GM18519 (cell line): ENCODE measurements around the gene CSF3R.

Experiments used
- ATAC-seq: cut with Tn5 transposase; IDR thresholded peaks from one replicate; pipeline ENCODE4 v1.9.1; 2021; ENCODE audit warnings: mild to moderate bottlenecking, moderate library complexity; ENCODE audit not compliant: unreplicated experiment, low FRiP score

Gene CSF3R

DNA sequence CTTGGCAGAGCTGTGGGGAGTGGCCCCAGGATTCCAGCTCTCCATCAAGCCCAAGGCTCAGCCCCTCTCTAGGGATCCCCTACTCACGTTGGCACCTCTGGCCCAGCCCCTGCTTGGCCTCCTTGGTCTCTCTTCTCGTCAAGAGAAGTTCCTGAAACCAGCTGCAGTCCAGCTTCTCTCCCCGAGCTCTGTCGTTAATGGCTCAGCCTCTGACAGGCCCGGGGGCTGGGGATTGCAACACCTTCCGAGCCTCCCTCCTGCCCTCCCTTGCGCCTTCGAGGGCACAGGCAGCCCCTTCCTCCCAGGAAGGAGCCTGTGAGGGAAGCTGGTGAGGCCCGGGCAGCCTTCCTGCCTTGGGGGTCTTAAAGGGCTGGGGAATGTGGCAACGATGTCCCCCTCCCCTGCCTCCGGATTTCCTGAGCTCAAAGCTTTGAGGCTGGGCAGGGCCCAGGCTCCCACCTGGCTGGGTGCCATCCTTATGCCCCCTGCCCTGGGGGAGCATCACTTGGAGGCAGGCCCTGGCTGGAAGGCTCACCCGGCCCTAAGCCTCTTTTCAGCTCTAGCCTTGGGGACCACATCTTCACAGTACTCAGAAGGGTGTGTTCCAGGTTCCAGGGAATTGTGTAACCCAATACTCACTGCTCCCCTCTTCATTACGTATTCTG is at the start of gene CSF3R:
Gene CSF3R, minus strand, starts transcription at position 190 of the 665 bp plus-strand sequence. CDS start 3,417 bp downstream, outside the sequence.
- ATAC-seq, result no peak

DNA sequence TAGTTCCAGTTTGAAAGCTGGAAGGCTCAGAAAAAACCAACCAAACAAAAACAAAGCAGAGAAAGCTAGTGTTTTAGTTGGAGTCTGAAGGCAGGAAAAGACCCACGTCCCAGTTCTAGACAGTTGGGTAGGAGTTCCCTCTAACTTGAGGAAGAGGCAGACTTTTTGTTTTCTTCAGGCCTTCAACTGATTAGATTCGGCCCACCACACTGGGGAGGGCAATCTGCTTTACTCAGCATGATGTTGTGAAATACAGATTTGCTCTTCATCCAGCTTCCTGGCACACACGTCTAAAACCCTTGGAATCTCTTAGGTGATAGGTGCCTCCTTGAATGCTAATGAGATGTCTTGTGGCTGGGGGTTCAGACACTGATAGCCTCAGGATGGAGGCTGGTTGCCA is 49.1 kb upstream of the CSF3R start:
- no peak for ATAC-seq

DNA sequence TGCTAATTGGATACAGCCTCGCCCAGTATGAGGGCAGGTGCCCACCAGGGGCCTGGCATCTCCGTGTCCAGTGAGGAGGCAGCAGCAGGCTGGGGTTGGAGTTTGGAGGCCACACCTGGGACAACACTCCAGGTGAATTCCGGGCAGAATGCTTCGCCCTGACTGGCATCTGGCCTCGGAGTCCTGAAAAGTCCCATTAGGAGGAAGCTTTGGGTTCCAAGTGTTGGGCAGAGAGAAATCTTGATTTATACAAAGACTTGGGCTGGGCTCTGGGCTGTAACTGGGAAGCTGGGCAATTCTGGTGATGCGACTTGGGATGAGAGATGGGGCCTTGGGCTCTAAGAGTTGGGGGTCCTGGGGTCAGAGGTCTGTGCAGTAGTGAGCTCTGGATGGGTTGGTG is 48.1 kb upstream of the CSF3R start:
- ATAC-seq, result no peak

DNA sequence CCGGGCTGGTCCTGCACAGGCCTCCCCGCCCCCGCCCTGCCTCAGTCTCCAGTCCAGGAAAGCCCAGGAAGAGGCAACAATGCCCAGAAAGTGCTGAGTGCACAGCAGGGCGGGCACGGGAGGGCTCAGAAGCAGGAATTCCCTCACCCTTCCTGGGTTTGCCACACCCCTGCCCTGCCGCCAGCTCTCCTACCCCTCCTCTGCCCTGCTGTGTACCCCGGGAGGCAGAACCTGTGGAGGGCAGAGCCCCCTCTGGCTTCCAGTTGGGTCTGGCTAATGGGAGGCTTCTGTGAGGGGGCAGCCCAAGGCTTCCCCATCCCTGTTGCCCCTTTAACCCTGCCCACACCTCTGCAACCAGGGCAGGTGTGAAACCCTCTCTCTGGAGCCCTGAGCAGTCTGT is 47.5 kb upstream of the CSF3R start:
- ATAC-seq, result no peak

DNA sequence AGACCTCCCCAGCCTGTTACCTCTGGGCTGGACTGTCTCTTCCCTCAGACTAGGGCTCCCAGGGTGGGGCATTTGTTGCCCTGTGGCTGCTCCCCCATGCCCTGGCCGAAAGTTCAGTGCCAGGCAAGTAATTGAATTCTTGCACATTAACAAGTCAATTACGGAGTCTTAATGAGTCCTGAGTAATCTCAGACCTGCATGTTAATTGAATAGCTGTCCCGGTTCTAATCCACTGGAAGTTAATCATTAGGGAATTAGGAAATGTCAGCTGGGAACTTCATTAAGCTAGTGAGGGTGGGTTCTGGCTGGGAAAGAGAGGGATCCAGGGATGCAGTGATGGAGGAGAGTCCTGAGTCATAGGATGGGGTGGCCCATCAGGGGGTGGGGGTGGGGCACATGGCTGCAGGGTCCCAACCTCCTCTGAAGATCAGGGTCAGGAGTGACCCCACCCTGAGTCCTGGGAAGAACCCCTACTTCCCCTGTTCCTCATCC is 47.1 kb upstream of the CSF3R start:
- ATAC-seq, result no peak

DNA sequence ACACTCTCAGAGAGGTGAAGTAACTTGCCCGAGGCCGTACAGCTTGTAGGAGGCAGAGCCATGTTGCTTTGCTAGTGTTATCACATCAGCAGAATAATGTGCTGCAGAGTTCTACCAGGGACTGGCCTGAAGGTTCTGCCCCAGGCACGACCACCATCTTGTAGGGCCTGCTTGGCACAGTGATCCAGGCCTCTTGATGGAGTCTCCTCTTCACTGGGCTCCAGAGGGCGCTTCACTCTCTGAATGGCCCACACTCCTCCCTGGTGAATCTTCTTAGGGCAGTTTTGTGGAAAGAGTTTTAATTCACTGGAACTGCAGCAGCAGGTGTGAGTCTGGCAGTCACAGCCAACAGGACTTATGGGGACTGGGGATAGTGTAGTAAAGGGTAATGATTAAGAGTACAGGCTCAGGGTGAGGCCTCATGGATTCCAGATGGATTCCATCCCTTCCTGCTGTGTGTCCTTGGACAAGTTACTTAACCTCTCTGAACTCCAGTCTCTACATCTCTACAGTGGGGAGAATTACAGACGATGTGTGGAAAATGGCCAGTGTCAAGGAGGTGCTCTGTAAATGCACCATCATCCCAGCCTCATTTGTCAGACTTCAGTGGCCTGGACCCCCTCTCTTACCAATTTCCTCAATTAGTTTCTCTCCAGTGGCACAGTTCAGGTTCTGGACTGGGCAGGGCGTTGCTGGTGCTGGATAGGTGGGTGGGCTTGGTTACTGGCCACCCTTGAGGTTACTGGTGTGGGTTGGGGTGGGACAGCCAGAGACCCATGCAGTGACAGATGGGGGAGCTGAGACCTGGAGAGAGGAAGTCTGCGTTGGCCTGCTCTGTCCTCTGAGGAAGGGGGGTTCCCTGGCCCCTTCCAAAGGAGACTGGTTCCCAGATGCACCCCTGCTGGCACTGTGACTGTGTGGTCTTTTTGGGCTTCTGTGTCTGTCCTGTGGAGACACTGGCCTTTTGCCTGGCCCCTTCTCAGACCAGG is 45.9 kb upstream of the CSF3R start:
- ATAC-seq, result no peak

DNA sequence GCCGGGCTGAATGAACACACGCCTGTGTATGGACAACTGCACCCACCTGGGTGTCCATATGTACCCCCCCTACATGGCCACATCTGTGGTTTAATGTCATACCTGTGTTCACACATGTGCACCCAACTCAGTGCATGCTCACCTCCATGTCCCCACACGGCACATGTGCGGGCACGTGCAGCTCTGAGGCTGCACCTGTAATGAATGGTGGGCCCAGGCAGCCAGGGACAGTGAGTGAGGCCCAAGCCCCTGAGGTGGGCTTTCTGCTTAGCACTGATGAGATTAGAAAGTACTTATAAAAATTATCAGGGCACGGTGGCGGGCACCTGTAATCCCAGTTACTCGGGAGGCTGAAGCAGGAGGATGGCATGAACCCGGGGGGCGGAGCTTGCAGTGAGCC is 42.5 kb upstream of the CSF3R start:
- ATAC-seq, result no peak

DNA sequence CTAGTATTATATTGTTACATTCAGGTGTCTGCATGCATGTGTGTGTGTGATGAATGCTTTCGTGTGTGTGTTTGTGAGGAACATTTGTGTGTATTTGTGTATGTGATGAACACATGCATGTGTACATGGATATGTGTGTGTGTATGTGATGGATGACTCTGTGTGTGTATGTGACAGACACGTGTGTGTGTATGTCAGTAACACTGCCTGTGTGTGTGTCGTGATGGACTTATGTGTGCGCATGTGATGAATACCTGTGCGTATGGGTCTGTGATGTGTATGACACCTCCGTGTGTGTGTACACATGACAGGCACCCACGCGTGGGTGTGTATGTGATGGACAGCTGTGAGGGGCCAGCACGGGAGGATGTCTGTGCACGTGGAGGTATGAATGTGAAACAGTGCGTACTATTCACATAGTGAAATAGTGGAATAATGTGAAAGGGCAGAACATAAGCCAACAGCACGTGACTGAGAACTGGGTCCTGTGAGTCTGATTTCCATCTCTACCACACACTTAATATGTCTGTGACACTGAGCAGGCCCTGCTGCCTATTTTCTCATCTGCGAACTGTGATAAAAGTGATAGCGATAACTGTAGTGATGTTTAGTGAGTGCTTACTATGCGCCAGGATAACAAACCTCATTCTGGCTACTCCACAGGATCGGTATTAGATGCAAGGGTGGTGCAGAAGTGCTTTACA is 41.8 kb upstream of the CSF3R start:
- no peak for ATAC-seq

DNA sequence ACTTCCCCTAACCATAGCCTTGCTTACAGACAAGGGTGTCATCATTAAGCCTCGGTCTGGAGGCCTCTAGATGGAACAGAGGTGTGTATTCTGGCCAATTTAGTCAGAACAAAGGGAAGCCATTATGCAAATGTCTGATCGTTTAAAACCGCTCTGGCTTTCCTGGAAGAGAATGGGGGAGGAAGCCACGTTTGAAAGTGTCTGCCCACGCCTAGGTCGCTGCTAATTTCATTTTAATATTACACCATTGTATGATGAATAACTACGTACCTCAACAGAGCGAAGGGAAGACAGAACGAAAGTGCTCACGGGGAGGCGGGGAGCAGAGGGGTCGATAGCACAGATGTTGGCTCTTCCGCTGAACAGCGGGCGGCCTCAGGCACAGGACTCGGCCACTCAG is 41.1 kb upstream of the CSF3R start:
- ATAC-seq, result no peak

DNA sequence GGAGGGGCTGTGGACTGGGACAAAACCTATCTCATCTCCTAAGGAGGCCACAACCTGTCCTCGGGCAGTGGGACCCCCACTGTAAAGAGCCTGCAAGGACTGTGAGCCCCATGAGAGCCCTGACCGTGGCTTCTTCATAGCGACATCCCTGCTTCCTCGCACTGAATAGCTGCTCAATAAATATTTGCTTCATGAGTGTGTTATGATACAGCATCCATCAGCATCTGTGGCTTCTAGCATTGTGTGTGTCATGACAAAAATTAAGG is 40.5 kb upstream of the CSF3R start:
- no peak for ATAC-seq

DNA sequence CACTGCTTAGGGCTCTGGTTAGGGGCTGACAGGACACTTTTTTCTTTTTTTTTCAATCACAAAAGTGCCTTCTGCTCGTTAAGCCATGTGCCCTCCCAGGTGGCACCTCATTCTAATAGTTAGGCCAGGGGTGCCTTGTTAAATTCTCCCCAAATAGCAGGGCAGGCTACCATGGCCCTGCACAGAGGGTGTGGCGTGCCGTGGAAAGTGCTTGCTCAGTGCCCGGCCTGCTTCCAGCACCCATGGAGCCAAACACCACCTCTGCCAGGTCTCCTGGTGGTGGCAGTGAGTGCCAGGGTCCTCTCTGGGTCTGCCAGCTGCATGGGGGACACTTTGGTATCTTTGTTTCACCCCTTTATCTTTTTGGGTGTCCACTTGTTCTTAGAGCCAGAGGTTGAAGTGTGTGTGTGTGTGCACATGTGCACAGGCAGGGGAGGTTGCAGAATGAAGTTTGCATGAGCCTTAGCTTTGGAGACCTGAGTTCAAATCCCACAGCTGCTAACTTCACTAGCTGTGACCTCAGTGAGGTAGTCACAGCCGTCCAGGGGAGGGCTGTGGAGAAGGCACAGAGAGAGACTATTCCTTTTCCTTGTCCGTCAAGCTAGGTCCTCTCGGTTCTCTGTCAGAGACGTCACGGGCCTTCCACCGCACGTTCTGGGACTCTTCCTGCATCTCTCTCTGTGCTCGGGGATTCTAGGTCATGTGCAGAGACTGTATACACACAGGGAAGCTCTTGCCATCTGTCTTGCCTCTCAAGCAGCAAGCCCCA is 39.9 kb upstream of the CSF3R start:
- ATAC-seq, result no peak

DNA sequence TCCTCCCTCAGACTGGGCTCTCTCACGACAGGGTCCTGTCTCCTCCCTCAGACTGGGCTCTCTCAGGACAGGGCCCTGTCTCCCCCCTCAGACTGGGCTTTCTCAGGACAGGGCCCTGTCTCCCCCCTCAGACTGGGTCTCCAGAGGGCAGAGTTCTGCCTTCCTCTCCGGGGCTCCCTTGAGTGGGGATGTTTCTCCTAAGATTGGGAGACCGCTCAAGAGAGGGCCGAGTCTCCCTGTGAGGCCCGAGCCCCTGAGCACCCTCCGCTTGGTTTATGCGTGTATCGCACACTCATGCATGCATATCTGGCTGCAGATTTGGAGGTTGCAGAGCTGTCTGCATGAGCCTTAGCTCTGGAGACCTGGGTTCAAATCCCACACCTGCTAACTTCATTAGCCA is 39.3 kb upstream of the CSF3R start:
- no peak for ATAC-seq

DNA sequence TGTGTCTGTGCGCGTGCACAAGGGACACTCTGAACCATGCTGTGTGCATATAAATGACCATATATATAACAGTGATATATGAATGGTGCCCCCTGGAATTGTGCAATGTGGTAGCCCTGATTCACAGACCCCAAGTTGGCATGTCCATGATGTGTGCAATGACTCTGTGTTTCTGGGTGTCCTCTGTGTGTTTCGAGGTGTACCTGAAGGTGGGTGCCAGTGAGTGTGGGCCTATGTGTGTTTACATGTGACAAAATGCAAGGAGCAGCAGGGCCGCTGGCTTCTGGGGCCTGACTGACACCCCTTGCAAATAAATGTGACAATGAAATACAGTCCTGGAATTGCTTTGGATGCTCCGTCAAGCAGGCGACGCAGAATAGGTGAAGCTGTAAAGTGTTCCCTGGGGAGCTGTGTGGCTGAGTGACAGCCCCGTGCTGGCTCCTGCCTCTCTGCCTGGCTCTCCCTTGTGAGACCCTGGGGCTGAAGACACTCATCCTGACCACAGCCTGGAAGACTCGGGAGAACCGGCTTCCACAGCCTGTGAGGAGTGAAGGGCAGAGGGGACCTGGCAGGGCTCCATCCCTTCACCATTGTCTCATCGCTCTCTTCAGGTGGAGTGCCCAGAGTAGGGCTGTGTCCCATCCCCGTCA is 38.2 kb upstream of the CSF3R start:
- ATAC-seq, result no peak

DNA sequence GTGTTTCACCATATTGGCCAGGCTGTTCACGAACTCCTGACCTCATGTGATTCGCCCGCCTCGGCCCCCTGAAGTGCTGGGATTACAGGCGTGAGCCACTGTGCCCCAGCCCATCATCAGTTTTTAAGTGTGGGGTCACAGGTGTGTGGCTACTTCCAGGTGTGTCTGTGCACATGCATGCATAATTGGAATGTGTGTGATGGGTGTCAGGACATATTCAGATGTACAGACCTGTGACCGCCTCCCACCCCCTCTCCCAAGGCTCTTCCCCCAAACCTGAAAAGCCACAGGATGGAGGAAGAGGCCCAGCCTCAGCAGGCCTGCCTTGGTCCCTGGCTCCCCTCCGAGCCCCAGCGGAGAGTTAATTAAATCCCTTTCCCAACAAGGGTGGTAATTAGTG is 37.3 kb upstream of the CSF3R start:
- ATAC-seq, result no peak

DNA sequence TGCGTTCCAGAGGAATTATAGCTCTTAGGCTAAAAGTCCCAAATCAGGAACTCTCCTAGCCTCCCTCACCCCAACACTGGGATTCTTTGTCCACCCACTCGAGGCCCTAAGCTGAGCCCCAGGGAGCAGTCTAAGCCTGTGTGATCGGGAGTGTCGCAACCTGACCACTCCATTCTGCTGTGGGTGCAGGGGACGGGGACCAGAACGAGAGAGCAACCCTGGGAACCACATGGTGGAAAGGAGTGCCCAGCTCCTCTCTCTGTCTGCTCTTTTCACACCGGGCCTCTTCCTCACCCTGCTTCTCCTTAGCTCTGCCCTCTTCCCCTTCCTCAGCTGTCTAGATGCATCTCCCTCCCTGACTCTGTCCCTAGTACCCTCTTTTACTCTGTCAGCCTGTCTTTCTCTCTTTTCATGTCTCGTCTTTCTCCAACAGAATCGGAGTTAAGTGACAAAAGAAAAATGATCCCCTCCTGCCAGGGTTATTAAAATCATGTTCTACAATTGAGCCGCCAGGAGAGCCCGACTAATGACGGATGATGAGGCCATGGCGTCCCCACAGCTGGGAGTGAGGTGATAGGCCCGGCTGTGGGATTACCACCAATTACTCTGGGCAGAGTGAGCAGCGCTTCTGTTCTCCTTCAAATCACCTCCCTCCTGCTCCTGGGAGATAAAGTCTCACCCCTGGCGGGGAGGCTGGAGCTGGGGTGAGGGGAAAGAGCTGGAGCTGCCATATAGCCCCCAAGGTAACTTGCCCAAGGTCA is 34.5 kb upstream of the CSF3R start:
- no peak for ATAC-seq

DNA sequence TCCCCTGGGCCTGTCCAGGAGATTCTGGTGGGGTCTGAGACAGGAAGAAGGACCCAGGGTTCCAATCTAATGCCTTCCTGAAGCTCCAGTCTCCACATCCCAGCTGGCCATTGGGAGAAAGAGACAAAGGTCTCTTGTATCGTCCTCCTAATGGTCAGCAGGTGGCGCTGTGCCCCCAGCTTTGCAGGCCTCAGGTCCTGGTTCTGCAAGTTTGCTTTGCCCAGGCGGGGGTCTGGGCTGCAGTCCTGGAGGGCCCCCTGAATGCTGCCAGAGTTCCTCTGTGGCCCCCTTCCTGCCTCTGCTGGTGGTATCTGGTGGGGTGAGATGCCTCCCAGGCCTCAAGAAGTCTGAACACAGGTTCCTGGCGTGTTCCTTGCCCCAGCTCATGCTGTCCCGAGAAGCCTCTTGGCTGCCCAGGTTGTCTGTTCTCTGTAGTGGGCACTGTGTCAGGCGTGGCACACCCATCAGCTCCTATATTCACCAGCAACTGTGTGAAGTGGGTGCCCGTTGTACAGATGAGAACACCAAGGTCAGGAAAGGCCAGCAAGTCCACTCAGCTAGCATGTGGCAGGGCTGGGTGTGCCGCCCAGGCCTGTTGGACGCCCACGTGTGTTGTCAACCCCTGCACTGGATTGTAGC is 33.8 kb upstream of the CSF3R start:
- no peak for ATAC-seq

DNA sequence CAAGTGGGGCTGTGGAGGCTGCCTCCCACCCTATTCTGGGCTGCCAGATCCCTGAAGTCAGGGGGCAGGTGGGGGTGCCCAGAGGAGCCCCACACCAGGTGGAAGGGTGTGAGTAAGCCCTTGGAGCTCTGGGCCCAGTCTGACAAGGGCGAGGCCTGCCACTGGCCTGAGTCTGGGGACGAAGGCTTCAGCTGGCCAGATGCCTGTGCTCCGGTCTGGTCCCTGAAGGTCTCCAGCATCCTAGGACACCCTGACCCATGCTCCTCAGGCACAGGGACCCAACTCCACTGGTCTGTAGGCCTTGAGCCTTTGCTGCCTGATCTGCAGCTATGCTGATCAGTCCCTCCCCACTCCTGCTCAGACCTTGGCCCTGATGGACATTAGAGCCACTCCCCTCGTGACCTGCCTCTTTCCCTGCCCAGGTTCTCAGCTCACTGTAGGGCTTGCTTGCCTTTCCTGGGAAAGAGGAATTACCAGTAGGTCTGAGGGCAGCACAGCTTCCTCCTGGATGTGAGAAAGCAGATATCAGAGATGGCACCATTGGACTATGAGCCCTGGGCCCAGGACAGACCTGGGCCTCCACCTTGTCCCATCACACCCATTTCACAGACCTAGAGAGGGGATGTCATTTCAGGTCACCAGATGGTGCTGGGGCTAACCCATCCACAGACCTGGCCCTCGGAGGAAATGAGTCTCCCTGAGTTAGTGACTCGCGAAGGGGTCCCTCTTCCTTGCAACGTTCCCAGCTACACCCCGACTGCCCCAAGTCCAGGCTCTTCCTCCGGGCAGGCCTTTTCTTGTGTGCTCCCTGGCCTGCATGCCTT is 32.8 kb upstream of the CSF3R start:
- no peak for ATAC-seq

DNA sequence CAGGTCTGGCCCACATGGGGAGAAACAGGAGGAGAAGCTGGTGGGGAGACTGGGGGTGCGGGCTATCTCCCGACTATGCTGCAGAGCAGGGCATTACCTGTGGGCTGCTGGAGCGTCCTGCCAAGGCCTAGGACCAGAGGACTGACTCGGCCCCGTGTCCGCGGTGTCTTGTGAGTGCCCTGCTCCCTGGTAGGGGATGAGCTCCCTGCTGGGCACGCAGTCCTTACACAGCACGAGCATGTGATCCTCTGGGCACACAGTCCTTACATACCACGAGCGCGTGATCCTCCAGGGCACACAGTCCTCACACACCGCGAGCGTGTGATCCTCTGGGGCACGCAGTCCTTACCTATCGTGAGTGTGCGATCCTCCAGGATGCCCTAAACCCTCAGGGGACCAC is 31.8 kb upstream of the CSF3R start:
- no peak for ATAC-seq
